H1 (cell line): ENCODE measurements around the gene IFITM10. TPM values are rescaled to one million over a fixed set of nuclear protein-coding genes. Genes with fewer than 3 reads are reported as not detected.

Source experiments
- ATF3 ChIP-seq: IDR thresholded peaks from 2 replicates; pipeline ENCODE4 v1.6.1; 2011; ENCODE audit warnings: low read depth, mild to moderate bottlenecking, low read length; ENCODE audit not compliant: insufficient read depth
- JUND ChIP-seq: IDR thresholded peaks from 2 replicates; pipeline ENCODE4 v1.6.1; 2011; ENCODE audit warnings: mild to moderate bottlenecking, improper control_type of control experiment, low read length
- KDM1A ChIP-seq: fragments of 200-600, 300-600 bp; sonication (generic); IDR thresholded peaks from 2 replicates; pipeline ENCODE4 v1.7.1; 2016; ENCODE audit warnings: mild to moderate bottlenecking, low read length, borderline replicate concordance
- POLR2AphosphoS5 ChIP-seq: IDR thresholded peaks from 2 replicates; pipeline ENCODE4 v1.6.1; 2011; ENCODE audit warnings: low read depth, low read length
- SAP30 ChIP-seq: fragments of 300-600 bp; sonication (generic); IDR thresholded peaks from 2 replicates; pipeline ENCODE4 v1.7.1; 2012; ENCODE audit warnings: low read length, moderate library complexity, mild to moderate bottlenecking, inconsistent platforms; ENCODE audit not compliant: insufficient read depth, insufficient replicate concordance
- SP1 ChIP-seq: IDR thresholded peaks from 2 replicates; pipeline ENCODE4 v1.6.1; 2011; ENCODE audit warnings: low read depth, low read length
- polyA plus RNA-seq, 7 experiments: library from polyadenylated mRNA; depleted of rRNA in 3 of 7; stranded (reverse) in 5 of 7; unstranded in 2 of 7; fragments of >200 nt in 5 of 7; fragments of 200-250 nt in 2 of 7; gene quantifications; 1 replicate in 5 of 7; 2 replicates in 1 of 7; 4 replicates in 1 of 7; pipeline versions ENCODE4 v1.2.1 to v1.2.3, GENCODE V29; 2011 to 2013; ENCODE audit warnings: missing spikeins in 2 of 7, mixed read lengths in 2 of 7
- total RNA-seq: library from RNA; stranded (reverse); fragmentation: NEBNext Ultra II Directional; extraction: Animal tissue kit (Norgen Biotek cat#: 25700); gene quantifications from 2 replicates; pipeline ENCODE4 v1.2.1, GENCODE V29; 2021

The IFITM10 gene
- total and polyA plus RNA-seq, 2 of the 8 experiments (the other 6 are each of a cell fraction or from before 2014, with no cell fraction given): 0.08 to 0.22 TPM

- no peak for TF ChIP-seq JUND
- no peak for TF ChIP-seq ATF3
- TF ChIP-seq KDM1A: no peak
- no peak for TF ChIP-seq SAP30
- TF ChIP-seq SP1: no peak
- TF ChIP-seq POLR2AphosphoS5: no peak
Measured at GRCh38 chr11:1714908-1715885, 35.2 kb downstream of the IFITM10 start (continued).
